MCF 10A (cell line): ENCODE results near the gene SPATA6L. TPM values are rescaled to one million over a fixed set of nuclear protein-coding genes. Genes with fewer than 3 reads are reported as not detected.

Source experiments
- BruUV-seq: library from RNA; stranded (reverse); fragments of 400-500 nt; replicated peaks from 2 replicates; lab custom pipeline; 2021; lab: Mats Ljungman, UMichigan
- CTCF ChIA-PET: fragments of 300-600 bp; sonication (Branson Sonifier 250); formaldehyde crosslinking; extraction: SDS; loops from one replicate; lab custom pipeline; 2021; ENCODE audit warnings: antibody characterized with exemption, inconsistent platforms; lab: Yijun Ruan, JAX
- POLR2A ChIA-PET: fragments of 300-600, 350-650 bp; sonication (Branson Sonifier 250); formaldehyde crosslinking; extraction: SDS; loops from one replicate; lab custom pipeline; 2020; ENCODE audit warnings: antibody characterized with exemption, inconsistent platforms; lab: Yijun Ruan, JAX
- DNase-seq: peaks from one replicate; pipeline ENCODE4 v3.0.0-alpha.2; 2018; ENCODE audit not compliant: unreplicated experiment
- H3K27ac Mint-ChIP-seq: one replicate; pipeline ENCODE4 v1.8.0; 2022; ENCODE audit warnings: mild to moderate bottlenecking, low read depth, mixed read lengths; ENCODE audit not compliant: unreplicated experiment
- H3K27me3 Mint-ChIP-seq: one replicate; pipeline ENCODE4 v1.8.0; 2022; ENCODE audit warnings: mixed read lengths; ENCODE audit not compliant: insufficient read depth, unreplicated experiment
- H3K36me3 Mint-ChIP-seq: one replicate; pipeline ENCODE4 v1.8.0; 2022; ENCODE audit warnings: mild to moderate bottlenecking, moderate library complexity, mixed read lengths; ENCODE audit not compliant: insufficient read depth, unreplicated experiment
- H3K4me1 Mint-ChIP-seq: one replicate; pipeline ENCODE4 v1.8.0; 2022; ENCODE audit warnings: mixed read lengths; ENCODE audit not compliant: insufficient read depth, unreplicated experiment
- H3K4me3 Mint-ChIP-seq: one replicate; pipeline ENCODE4 v1.8.0; 2022; ENCODE audit warnings: mild to moderate bottlenecking, moderate library complexity, mixed read lengths; ENCODE audit not compliant: unreplicated experiment
- H3K9me3 Mint-ChIP-seq: one replicate; pipeline ENCODE4 v1.8.0; 2022; ENCODE audit warnings: mixed read lengths; ENCODE audit not compliant: unreplicated experiment
- CTCF ChIP-seq: fragments of 200-600 bp; IDR thresholded peaks from one replicate; pipeline ENCODE4 v1.8.0; 2022; ENCODE audit warnings: antibody characterized with exemption, mild to moderate bottlenecking; ENCODE audit not compliant: unreplicated experiment
- intact Hi-C: fragments of 100-400 bp; cut with micrococcal nuclease; formaldehyde crosslinking; loops from 2 replicates; pipeline ENCODE4 v1.14.1; 2022
- total RNA-seq: library from RNA; stranded (reverse); gene quantifications from 2 replicates; pipeline ENCODE4 v1.2.3, GENCODE V29; 2022

Gene SPATA6L
- total RNA-seq, 1 experiment from 2014 or later, result 5.5 TPM

- Mint-ChIP-seq H3K9me3 (no peaks in the 10 kb centered on the region), H3K36me3 (no peaks in the 10 kb centered on the region), H3K4me3 (no peak overlapping the region), H3K4me1 (no peaks in the 10 kb centered on the region), H3K27me3 (no peaks in the 10 kb centered on the region), H3K27ac (no peak overlapping the region)
- BruUV-seq, result no TSS peak
- POLR2A ChIA-PET, result no interaction called here
- TF ChIP-seq CTCF, result no peak
- no peak for DNase-seq
- CTCF ChIA-PET, result interaction anchor here (0.6 kb wide), 2 partner anchors 11 to 789 kb away, joined by 3 read pairs; no protein-coding TSS in a partner anchor
- intact Hi-C loops, result no loop called here
These were observed 11.7 kb downstream of the SPATA6L start for GRCh38 chr9:4654538-4654937.

- intact Hi-C loops, result no loop called here
- no peaks in the 10 kb centered on the region for H3K36me3 Mint-ChIP-seq
- TF ChIP-seq CTCF, result no peak
- no TSS peak for BruUV-seq
- DNase-seq, result no peak
- no peaks in the 10 kb centered on the region for H3K9me3 Mint-ChIP-seq
- no peaks in the 10 kb centered on the region for H3K27me3 Mint-ChIP-seq
- H3K4me1 Mint-ChIP-seq, result no peaks in the 10 kb centered on the region
- CTCF ChIA-PET, result interaction anchor here (0.6 to 1.2 kb wide), 2 partner anchors 10 to 12 kb away, joined by 3 to 4 read pairs; no protein-coding TSS in a partner anchor
- no peak overlapping the region for H3K4me3 Mint-ChIP-seq
- no peak overlapping the region for H3K27ac Mint-ChIP-seq
- POLR2A ChIA-PET, result no interaction called here
These were observed 12.2 kb downstream of the SPATA6L start for GRCh38 chr9:4654084-4654483.

GRCh38 chr9:4642351-4642750 is 23.9 kb downstream of the SPATA6L start:
- intact Hi-C loops, result no loop called here
- H3K27me3 Mint-ChIP-seq, result no peaks in the 10 kb centered on the region
- CTCF ChIA-PET, result interaction anchor here (0.9 kb wide), 1 partner anchor 117 kb away, joined by 3 read pairs; no protein-coding TSS in a partner anchor

GRCh38 chr9:4640027-4640426 is 26.3 kb downstream of the SPATA6L start:
- H3K9me3 Mint-ChIP-seq, result no peaks in the 10 kb centered on the region
- H3K27me3 Mint-ChIP-seq, result no peaks in the 10 kb centered on the region
- no TSS peak for BruUV-seq
- no peak overlapping the region for H3K27ac Mint-ChIP-seq
- no peaks in the 10 kb centered on the region for H3K4me1 Mint-ChIP-seq
- DNase-seq, result peak; percentile 38
- H3K4me3 Mint-ChIP-seq, result no peak overlapping the region
- ChIA-PET CTCF (interaction anchor here (0.6 to 2.2 kb wide), 14 partner anchors 19 to 1605 kb away, joined by 3 to 8 read pairs (median 4); no protein-coding TSS in a partner anchor), POLR2A (interaction anchor here (0.6 kb wide), 1 partner anchor 897 kb away, joined by 6 read pairs; no protein-coding TSS in a partner anchor)
- TF ChIP-seq CTCF, result peak; percentile 11
- intact Hi-C loops, result loop anchor here (2.0 kb wide), 1 partner anchor 257 kb away; no protein-coding TSS in a partner anchor
- H3K36me3 Mint-ChIP-seq, result peaks cover 6% of the 10 kb centered on the region

More at GRCh38 chr9:4642351-4642750, 23.9 kb downstream of the SPATA6L start:
- POLR2A ChIA-PET, result no interaction called here
- no peak overlapping the region for H3K4me3 Mint-ChIP-seq
- DNase-seq, result no peak
- H3K9me3 Mint-ChIP-seq, result no peaks in the 10 kb centered on the region
- no TSS peak for BruUV-seq
- TF ChIP-seq CTCF, result no peak
- H3K4me1 Mint-ChIP-seq, result no peaks in the 10 kb centered on the region
- H3K27ac Mint-ChIP-seq, result no peak overlapping the region
- H3K36me3 Mint-ChIP-seq, result peaks cover 6% of the 10 kb centered on the region
